Hepatocyte (in vitro differentiated cells): ENCODE data around the gene ASXL1. TPM values are rescaled to one million over a fixed set of nuclear protein-coding genes. Genes with fewer than 3 reads are reported as not detected.
"Not testable (repeated sequence)": the region's sequence is repeated elsewhere in the genome, so short reads cannot be mapped to it uniquely, and the experiment has no call there.

Source experiments
- DNase-seq: peaks from one replicate; pipeline ENCODE4 v3.0.0-alpha.2; 2016; ENCODE audit warnings: low spot score
- H2AFZ ChIP-seq: fragments of 200-600 bp; sonication (generic); 2 replicates; pipeline ENCODE4 v1.6.0; 2016; ENCODE audit warnings: antibody characterized with exemption, mild to moderate bottlenecking
- H3K27ac ChIP-seq: fragments of 200-600 bp; sonication (generic); 2 replicates; pipeline ENCODE4 v1.5.1; 2016; ENCODE audit warnings: mild to moderate bottlenecking
- H3K27me3 ChIP-seq: fragments of 200-600 bp; sonication (generic); 2 replicates; pipeline ENCODE4 v1.6.1; 2016
- H3K36me3 ChIP-seq: fragments of 200-600 bp; sonication (generic); replicated peaks from 2 replicates; pipeline ENCODE4 v1.5.1; 2016; ENCODE audit warnings: low read depth; ENCODE audit not compliant: insufficient read depth
- H3K4me1 ChIP-seq: fragments of 200-600 bp; sonication (generic); 2 replicates; pipeline ENCODE4 v1.5.1; 2016; ENCODE audit warnings: mild to moderate bottlenecking, moderate library complexity; ENCODE audit not compliant: insufficient read depth
- H3K4me2 ChIP-seq: fragments of 200-600 bp; sonication (generic); 2 replicates; pipeline ENCODE4 v1.6.0; 2016
- H3K4me3 ChIP-seq: fragments of 200-600 bp; sonication (generic); 2 replicates; pipeline ENCODE4 v1.5.1; 2016; ENCODE audit warnings: mild to moderate bottlenecking
- H3K79me2 ChIP-seq: fragments of 200-600 bp; sonication (generic); 2 replicates; pipeline ENCODE4 v1.6.0; 2017; ENCODE audit warnings: mild to moderate bottlenecking
- H3K9me2 ChIP-seq: fragments of 200-600 bp; sonication (generic); replicated peaks from 2 replicates; pipeline ENCODE4 v1.6.0; 2017; ENCODE audit warnings: mild to moderate bottlenecking; ENCODE audit not compliant: insufficient read depth
- H3K9me3 ChIP-seq: fragments of 200-600 bp; sonication (generic); 2 replicates; pipeline ENCODE4 v1.5.1; 2016; ENCODE audit warnings: low read depth, mild to moderate bottlenecking
- H4K20me1 ChIP-seq: fragments of 200-600 bp; sonication (generic); 2 replicates; pipeline ENCODE4 v1.6.0; 2016; ENCODE audit warnings: mild to moderate bottlenecking; ENCODE audit not compliant: insufficient read depth, poor library complexity, severe bottlenecking
- CTCF ChIP-seq: fragments of 200-600 bp; sonication (generic); IDR thresholded peaks from 2 replicates; pipeline ENCODE4 v1.5.1; 2016; ENCODE audit warnings: antibody characterized with exemption, mild to moderate bottlenecking; ENCODE audit not compliant: poor library complexity
- EZH2 ChIP-seq: fragments of 200-600 bp; sonication (generic); IDR thresholded peaks from 2 replicates; pipeline ENCODE4 v1.6.1; 2016; ENCODE audit warnings: antibody characterized with exemption, mild to moderate bottlenecking, borderline replicate concordance
- EZH2phosphoT487 ChIP-seq: fragments of 200-600 bp; sonication (generic); IDR thresholded peaks from one replicate; pipeline ENCODE4 v1.6.1; 2018; ENCODE audit warnings: antibody characterized with exemption, mild to moderate bottlenecking, low read depth, moderate library complexity; ENCODE audit not compliant: unreplicated experiment, severe bottlenecking
- WGBS: methylation state at CpG from one replicate; pipeline ENCODE4 v1.1.6; 2016; ENCODE audit warnings: low lambda C conversion rate; ENCODE audit errors: missing lambda C conversion rate; 5-methylcytosine and 5-hydroxymethylcytosine counted together
- polyA plus RNA-seq: library from polyadenylated mRNA; unstranded; fragments of >200 nt; fragmentation: Nextera tagmentation; extraction: Ambion mirVana; gene quantifications from 2 replicates; pipeline ENCODE4 v1.2.1, GENCODE V29; 2016
- total RNA-seq: library from RNA; depleted of rRNA; stranded (reverse); fragments of >200 nt; gene quantifications from 2 replicates; pipeline ENCODE4 v1.2.3, GENCODE V29; 2014

The ASXL1 gene
- total and polyA plus RNA-seq, 2 experiments from 2014 or later = 82.0 to 95.6 TPM

DNA sequence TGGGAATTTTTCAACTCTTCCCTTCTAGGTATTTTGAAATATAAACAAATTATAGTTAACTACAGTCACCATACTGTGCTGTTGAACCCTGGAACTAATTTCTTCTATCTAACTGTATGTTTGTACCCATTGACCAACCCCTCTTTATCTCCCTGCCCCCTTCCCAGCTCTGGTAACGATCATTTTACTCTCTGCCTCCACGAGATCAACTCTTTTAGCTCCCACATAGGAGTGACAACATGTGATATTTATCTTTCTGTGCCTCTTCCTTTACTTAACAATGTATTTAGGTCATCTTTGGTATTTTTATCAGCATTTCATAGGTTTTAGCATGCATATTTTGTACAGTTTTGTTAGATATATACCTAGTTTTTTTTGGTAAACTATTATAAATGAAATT is 45.9 kb downstream of the ASXL1 start:
- H3K4me3 ChIP-seq = no peak overlapping the region
- H2AFZ ChIP-seq = no peak overlapping the region
- peaks cover 99% of the 10 kb centered on the region for H3K79me2 ChIP-seq
- no peaks in the 10 kb centered on the region for H3K27me3 ChIP-seq
- no peak for TF ChIP-seq CTCF
- TF ChIP-seq EZH2phosphoT487 = no peak
- TF ChIP-seq EZH2 = no peak
- H3K9me2 ChIP-seq = no peaks in the 10 kb centered on the region
- 69% methylated on average over 2 of the region's 2 CpGs for WGBS
- H4K20me1 ChIP-seq = peaks cover 31% of the 10 kb centered on the region
- H3K4me2 ChIP-seq = no peak overlapping the region
- no peaks in the 10 kb centered on the region for H3K36me3 ChIP-seq
- H3K27ac ChIP-seq = no peak overlapping the region
- no peaks in the 10 kb centered on the region for H3K9me3 ChIP-seq
- no peaks in the 10 kb centered on the region for H3K4me1 ChIP-seq
- no peak for DNase-seq

DNA sequence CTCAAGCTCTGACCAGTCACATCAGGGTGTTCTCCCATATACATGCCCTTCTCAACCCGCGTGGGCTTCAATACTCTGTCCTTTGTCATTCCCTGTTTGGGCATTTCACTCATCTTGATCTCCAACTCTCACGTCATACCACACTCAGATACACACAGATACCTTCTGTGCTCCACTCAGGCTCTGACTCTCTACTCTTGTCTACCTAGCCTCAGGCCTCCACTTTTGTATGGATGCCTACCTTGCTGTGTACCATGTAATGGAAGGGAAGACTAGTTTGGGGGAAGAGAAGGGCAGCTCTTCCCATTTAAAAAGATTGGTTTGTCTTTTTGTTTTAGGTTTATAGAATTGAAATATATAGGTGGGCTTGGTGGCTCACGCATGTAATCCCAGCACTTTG is 48.6 kb downstream of the ASXL1 start:
- TF ChIP-seq CTCF (no peak), EZH2phosphoT487 (no peak), EZH2 (no peak)
- Histone ChIP-seq H3K9me2 (no peaks in the 10 kb centered on the region), H2AFZ (no peak overlapping the region)

GRCh38 chr20:32407131-32407750 is 49.1 kb downstream of the ASXL1 start:
- not testable (repeated sequence) for H3K4me2 ChIP-seq, H3K9me3 ChIP-seq, H2AFZ ChIP-seq, H3K4me1 ChIP-seq, H3K9me2 ChIP-seq, H3K4me3 ChIP-seq, DNase-seq, H3K36me3 ChIP-seq, H3K27ac ChIP-seq, H3K27me3 ChIP-seq
- peaks cover 95% of the 10 kb centered on the region for H3K79me2 ChIP-seq
- H4K20me1 ChIP-seq = peaks cover 43% of the 10 kb centered on the region
- 95% methylated on average over 9 of the region's 9 CpGs for WGBS

More for the DNA sequence above, 48.6 kb downstream of the ASXL1 start:
- DNase-seq = no peak
- Histone ChIP-seq H3K4me2 (no peak overlapping the region), H3K4me1 (no peaks in the 10 kb centered on the region), H3K27me3 (no peaks in the 10 kb centered on the region), H3K79me2 (peaks cover 95% of the 10 kb centered on the region), H3K9me3 (no peaks in the 10 kb centered on the region), H3K36me3 (no peaks in the 10 kb centered on the region), H4K20me1 (peaks cover 40% of the 10 kb centered on the region), H3K27ac (no peak overlapping the region), H3K4me3 (no peak overlapping the region)
- WGBS = 97% methylated on average over 4 of the region's 4 CpGs

DNA sequence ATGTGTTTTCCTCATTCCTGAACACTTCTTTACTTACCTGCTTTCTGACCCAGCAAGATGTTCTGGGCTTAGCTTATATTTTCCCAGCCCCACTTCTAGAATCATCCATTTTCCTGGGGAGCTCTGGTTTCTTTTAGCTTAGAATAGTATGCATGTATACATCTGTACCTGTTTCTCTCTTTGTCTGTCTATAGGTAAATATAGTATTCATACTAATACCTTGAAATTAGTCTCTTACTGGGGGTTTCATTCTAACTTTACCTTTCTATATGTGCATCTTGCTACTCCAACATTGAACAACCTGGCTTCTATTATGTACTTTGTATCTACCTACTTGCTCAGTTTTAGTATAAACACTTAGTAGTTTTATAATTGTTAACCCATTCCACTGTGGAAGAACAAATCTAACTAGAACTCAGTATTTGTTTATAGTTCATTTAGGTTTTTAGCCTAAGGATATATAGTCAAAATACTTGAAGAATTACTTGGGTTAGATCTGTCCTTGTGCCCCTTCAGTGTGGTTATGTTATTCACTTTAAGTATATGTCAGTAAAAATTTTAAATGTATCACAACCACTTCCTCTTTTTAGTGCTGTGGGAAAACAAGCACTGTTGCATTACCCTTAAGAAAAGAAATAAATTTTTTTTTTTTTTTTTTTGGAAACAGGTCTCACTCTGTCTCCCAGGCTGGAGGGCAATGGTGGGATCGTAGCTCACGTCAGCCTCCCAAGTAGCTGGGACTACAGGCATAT is 54.0 kb downstream of the ASXL1 start:
- H3K79me2 ChIP-seq = peaks cover 95% of the 10 kb centered on the region
- no peak overlapping the region for H3K27ac ChIP-seq
- WGBS = 90% methylated on average over 2 of the region's 2 CpGs
- DNase-seq = no peak
- no peak overlapping the region for H3K4me3 ChIP-seq
- H3K9me2 ChIP-seq = no peaks in the 10 kb centered on the region
- no peaks in the 10 kb centered on the region for H3K36me3 ChIP-seq
- TF ChIP-seq CTCF (no peak), EZH2phosphoT487 (no peak), EZH2 (no peak)
- peaks cover 41% of the 10 kb centered on the region for H4K20me1 ChIP-seq
- no peaks in the 10 kb centered on the region for H3K4me1 ChIP-seq
- H3K4me2 ChIP-seq = no peak overlapping the region
- no peaks in the 10 kb centered on the region for H3K9me3 ChIP-seq
- H2AFZ ChIP-seq = no peak overlapping the region
- H3K27me3 ChIP-seq = no peaks in the 10 kb centered on the region
